Right hindlimb (tissue), 1 donor: ENCODE measurements around the gene DDX20.
"Not testable (repeated sequence)": the region's sequence is repeated elsewhere in the genome, so short reads cannot be mapped to it uniquely, and the experiment has no call there.

Source experiments
- DNase-seq: peaks from one replicate; pipeline ENCODE4 v3.0.0-alpha.2; 2018

The DDX20 gene

DNA sequence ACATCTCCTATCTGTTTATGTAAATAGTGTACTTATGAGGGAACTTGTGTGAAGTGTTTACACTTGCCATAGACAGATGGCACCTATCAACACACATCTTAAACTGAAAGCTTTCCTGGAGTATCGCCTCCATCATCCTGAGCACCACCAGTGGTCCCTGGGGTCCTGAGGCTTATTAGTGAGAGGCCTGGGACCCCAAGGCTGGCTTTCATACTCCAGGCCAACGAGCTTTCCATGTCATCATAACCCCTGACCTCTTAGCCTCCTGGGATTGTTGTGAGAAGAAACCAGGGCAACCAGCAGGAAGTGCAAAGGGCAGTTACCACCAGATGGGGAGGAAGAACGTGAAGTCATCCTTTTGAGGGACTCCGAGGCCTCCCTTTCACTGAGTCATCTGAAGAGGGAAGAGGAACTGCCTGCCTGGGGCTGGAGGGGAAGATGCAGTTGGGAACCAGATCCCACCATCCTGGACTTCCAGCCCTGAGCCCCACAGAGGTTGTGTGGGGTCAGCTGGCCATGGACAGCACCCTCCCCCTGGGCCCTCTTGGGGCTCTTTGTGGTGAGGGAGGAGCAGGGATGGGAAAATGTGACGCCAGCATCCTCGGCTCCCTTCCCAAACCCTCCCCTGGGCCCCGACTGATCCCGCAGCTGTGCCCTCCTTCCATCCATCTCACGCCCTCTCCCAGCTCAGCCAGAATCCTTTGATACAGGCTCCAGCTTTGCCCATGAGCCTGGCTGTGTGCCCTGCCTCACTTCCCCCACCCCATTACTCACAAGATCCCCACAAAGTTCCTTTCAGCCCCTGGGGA, 22.3 kb upstream of the DDX20 start:
- DNase-seq, result peak; percentile 78

DNA sequence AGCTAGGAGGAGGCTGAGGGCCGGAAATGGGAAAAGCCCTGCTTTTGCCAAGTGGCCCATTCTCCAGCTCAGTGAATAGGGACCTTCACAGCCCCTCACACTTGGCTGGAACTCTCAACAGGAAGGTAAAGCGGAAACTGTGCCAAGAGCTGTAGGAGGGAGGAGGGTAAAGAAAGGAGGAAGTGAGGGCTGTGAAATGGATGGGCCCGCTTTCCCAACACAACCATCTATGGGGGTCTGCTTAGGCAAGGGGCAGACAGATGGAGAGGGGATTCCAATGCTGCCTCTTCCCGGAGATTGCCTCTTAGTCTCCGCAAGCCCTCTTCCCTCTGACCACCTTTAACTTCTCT, 21.7 kb upstream of the DDX20 start:
- no peak for DNase-seq

DNA sequence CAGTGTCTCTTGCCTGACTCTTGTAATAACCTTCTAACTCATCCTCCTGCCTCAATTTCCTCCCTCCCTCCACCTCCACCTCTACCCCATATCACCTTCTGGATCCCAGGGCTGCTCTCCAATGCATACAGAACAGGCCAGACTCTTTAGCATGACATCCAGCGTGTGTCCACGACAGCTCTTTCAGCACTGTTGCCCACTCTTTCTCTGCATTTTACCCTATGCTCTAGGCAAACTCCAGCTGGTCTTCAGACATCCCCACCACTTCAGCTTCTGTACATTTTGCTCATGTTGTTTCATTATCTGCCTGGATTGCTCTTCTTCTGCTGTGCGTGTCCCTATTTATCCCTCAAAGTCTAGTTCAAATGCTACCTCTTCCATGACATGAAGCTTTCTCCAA, 21.3 kb upstream of the DDX20 start:
- no peak for DNase-seq

DNA sequence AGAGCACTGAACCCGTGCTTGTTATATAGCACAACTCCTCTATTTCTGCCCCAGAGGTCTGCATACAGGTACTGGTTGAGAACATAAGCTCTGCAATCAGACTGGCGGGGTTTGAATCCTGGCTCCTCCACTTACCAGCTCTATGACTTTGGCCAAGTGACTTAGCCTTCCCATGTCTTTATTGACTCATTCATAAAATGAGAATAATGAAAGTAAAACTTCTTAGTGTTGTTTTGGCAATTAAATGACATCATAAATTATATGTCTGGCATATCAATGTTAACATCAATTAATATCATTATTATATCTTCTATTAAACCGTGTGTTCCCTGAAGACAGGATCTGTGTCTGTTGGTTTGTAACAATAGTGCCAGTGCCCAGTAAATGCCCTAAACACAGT, 20.8 kb upstream of the DDX20 start:
- no peak for DNase-seq

- DNase-seq, result no peak
These were observed 20.4 kb upstream of the DDX20 start for GRCh38 chr1:111735321-111735720.

DNA sequence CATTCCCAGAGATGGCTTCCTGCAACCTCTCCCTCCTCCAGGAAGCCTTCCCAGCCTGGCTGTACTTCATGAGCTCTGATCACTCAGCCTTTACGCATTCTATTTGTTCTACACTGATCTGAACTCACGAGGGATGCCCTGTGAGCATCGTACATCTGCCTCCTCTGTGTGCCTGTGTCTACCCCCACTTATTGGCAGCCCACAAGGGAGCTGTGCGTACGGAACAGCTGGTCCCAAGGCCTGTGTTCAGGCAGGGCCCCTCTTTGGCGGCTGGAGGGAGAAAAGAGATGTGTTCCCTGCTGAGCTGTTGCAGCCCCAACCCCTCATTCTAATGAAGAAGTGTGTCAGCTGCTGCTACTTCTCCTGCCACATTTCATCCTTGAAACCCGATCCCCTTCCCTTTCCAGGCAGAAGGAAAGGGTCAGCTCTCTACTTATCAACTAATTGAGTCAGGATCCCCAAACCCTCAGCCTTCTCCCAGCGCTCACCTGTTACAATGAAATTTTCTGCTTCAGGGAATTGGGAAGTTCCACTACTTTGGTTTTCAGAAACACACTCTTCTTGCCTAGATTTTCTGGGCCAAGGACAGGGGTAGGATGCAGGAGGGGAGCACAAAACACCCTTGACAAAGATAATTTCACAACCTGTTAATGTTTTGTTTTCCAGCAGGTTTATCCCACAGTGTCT, 19.7 kb upstream of the DDX20 start:
- peak; percentile 82 for DNase-seq

- DNase-seq, result peak; percentile 67
These were observed 19.0 kb upstream of the DDX20 start for GRCh38 chr1:111736548-111737215.

GRCh38 chr1:111737216-111738132, 18.2 kb upstream of the DDX20 start:
- no peak for DNase-seq

DNA sequence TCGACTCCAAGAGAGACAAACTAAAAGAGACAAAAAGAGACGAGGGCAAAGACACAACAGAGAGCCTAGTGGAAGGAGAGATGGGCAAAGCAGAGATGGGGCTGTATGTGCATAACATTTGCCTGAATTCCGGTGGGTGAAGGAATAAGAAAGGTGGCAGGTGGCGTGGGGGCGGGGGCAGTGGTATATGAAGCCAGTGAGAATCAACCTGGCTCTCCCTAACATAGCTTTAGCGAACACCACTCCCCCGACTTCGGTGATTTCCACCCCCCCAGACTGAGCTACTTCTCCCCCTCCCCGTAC, 17.6 kb upstream of the DDX20 start:
- no peak for DNase-seq

DNA sequence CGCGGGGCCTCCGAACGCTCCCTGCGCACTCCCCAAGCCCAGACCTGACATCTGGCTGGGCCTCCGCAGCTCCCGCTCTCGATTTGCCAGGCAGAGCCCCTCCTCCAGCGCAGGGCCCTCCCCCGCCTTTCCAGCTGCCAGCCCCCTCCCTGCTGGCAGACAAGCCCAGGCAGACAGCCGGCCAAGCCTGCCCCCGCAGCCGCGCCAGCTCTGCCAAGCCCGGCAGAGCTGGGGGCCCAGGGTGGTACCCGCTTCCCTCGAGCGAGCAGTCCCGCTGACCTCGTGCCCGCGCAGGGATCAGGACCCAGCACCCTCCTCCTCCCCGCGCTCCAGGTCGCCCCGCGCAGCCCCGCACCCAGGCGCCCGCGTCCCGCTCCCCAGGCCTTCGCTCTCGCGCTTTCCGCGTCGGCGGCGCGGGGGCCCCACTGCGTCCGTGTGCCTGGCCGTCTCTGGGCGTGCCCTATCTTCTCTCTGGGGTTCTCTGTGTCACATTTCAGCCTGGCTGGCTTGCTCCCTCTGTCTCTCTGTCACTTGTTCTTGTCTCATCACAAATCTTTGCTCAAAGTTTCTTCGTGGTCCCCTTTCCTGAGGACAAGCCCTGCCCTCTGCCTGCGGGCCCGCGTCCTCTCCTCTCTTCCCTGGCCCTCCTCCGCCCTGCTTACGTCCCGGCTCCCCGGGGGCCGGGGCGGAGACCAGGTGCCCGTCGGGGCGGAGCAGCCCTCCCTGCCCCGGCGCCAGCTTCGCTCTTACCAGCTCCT, 17.1 kb upstream of the DDX20 start:
- peak; percentile 91 for DNase-seq

DNA sequence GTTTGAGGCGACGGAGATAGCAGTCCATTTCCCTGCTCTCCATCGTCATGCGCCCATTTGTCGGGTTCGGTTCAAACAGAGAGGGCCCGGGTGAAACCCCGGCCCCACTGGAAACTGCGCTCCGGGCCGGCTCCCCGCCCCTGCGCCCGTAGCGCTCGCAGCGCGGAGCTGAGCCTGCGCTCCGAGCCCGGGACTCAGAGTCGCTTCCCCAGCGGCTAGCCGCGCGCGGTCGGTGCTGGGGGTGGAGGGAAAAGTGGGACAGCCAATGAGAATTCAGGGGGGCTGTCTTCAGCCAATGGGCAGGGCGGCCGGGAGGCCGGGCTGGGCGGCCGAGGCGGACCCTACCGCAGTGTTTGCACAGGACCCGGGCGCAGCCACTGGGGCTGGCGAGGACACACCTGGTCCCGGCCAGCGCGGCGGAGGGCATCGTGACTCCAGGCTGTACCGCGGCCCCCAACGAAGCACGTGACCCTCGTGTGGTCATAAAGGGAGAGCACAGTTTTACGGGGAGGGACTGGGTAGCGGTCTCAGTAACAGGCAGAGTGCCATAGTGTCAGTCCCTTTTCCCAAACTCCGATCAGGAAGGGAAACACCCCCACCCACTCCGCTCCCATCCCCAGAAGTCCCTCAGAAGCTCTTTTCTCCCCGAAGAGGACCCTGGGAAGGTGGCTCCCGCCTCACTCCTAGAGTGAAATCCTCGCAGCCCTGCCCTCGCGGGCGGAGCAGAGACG, 16.3 kb upstream of the DDX20 start, which contains the start of gene INKA2:
Gene INKA2 (minus strand): TSS at position 202 of the 731 bp plus-strand sequence. CDS start 153 bp downstream, at position 49.
- DNase-seq, result peak; percentile 93

- DNase-seq, result peak; percentile 63
These were observed 15.6 kb upstream of the DDX20 start for GRCh38 chr1:111739925-111740765.

DNA sequence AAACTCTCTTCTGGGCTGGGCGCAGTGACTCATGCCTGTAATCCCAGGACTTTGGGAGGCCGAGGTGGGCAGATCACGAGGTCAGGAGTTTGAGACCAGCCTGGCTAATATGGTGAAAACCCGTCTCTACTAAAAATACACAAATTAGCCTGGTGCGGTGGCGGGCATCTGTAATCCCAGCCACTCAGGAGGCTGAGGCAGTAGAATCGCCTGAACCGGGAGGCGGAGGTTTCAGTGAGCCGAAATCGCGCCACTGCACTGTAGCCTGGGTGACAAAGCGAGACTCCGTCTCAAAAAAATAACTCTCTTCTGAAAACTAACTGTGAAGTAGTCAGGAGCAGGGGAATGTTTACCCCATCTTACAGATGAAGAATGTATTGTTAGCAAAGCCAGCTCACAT, 13.4 kb upstream of the DDX20 start:
- not testable (repeated sequence) for DNase-seq

DNA sequence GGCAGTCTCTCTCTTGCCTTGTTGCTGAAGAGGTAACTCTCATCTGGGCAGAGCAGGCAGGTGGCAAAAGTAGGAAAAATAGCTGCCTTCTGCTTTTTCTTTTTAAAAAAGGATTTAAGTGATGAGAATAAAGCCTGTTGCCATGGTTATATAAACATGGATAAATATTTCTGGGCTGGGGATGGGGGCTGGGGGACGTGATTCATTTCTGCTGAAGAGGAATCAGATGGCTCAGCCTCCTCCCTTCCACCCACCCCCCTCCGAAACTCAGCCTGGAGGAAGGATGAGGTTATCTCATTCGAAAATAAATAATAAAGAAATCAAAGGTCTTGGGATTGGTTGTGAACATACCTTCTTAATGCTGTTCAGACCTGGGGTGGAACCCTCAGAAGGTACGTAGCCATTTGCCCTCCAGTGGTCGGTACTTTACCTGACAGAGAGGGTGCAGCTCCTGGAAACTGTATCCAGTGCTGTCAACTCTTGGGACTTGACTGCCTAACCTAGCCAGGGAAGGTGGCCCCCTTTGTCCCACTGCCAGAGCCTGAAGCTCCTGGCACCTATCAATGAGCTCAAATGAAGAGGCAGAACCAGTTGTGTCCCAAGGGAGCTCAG, 12.7 kb upstream of the DDX20 start:
- DNase-seq, result no peak

DNA sequence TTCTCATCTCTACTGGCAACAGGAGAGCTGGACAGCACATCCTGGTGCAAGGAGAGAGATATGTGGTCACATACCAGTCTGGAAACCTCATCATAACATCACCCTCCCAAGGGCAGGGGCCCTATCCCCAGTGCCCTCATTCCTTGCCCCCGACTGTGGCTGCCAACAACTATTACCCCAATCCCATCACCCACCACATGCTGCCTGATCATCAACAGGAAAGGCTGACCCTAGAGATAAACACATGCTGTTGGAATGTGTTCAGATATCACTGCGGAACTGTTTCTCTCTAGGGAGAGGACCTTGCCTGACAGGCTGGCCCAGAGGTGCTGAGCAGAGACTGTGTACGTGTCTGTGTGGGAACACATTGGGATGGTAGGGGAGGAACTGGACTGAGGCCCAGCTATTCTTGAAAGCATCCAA, 12.0 kb upstream of the DDX20 start:
- no peak for DNase-seq

DNA sequence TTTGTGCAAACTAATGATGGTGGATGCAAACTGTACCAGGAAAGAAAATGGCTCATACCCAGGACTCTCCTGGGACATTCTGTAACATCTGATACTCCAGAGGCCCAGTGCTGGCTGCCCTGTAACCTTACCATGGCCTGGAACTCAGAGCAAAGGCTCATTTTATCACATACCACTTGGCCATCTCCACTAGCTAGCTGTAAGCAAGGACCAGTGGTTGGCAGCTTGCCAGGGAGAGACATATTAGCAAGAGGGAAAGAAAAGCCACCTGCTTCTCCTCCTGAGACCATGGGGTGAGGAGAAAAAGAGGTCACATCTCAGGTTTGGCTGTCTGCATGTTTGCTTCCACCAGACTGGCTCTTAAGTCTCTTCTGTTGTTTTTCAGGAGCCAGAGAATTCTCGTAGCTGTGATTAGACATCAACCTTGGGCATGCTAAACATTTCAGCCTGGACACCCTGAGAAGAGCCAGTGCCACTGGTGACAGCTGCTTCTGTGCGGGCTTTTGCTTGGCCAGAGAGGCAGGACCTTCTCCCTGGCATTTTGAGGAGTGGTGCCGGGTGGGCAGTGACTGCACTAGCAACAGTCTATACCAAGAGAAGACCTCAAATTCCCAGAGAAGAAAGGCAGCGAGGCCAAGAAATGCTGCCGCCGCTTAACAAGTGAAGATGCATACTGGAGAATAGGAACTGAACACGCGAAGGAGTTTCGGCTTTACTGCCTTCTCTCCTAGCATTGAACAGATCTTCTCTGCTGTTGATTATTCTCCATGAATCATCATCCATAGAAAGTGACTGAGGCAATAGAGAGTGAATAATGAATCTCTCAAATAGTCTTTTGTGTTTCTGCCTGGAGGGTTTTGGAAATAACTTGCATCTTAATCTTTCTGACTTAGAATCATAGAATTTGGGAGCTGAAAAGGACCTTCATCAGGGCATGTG, 9.8 kb upstream of the DDX20 start:
- DNase-seq, result no peak

GRCh38 chr1:111746614-111746999, 9.1 kb upstream of the DDX20 start:
- DNase-seq, result no peak

DNA sequence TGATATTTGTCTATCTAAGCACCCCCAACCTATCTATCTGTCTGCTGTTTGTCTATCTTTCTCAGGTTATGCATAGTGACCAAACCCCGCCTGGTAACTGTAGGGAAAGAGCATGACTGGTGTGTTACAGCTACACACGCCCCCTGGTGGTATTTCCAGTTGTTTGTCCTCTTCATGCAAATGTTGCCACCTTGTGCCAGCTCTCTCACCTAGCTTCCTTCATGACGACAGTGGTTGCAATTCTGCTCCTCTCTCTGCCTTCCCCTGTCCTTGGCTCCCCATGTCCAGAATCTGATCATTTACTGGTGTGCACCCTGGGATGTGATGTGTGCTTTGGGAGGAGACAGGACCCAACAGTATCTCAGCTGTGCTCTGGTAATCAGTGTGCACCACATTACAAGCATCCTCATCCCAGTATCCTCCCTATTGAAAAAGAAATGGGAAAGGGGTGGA, 8.4 kb upstream of the DDX20 start:
- DNase-seq, result no peak

DNA sequence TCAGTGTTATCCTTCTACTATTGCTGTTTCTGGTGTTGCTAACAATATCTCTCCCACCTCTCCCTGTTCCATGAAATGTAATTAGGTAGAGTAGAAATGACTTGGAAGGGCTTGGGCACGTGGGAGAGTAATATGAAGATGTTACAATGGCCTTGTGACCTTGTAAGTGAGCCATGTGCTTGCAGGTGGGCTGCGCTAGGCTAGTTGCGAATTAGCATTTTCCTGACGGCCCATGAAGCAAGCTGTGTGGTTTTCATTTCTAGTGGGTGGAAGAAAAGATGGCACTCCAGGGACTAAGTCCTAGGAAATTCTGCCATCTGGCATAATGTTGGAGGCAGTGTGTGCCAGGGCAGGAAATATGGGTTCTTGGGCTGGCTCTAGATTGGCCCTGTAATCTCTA, 7.8 kb upstream of the DDX20 start:
- no peak for DNase-seq
